ENCODE results near the gene UHRF2. TPM values are rescaled to one million over a fixed set of nuclear protein-coding genes. Genes with fewer than 3 reads are reported as not detected.
"Not testable (repeated sequence)": the region's sequence is repeated elsewhere in the genome, so short reads cannot be mapped to it uniquely, and the experiment has no call there.

Gene UHRF2
- polyA plus RNA-seq, 4 donors: 60.6 to 77.1 (median 71.0) TPM

- DNase-seq (ENCODE audit: low read depth in 4 of 4, low spot score in 3 of 4): no peak
Measured at GRCh38 chr9:6473151-6473550, 60.2 kb downstream of the UHRF2 start.

GRCh38 chr9:6479959-6480358 is 67.0 kb downstream of the UHRF2 start:
- no peak for DNase-seq (ENCODE audit: low read depth in 4 of 4, low spot score in 3 of 4)

GRCh38 chr9:6484210-6484609 is 71.2 kb downstream of the UHRF2 start:
- DNase-seq (ENCODE audit: low read depth in 4 of 4, low spot score in 3 of 4): no peak

- DNase-seq (ENCODE audit: low read depth in 4 of 4, low spot score in 3 of 4): no peak
Measured at GRCh38 chr9:6488395-6488794, 75.4 kb downstream of the UHRF2 start.

- no peak for DNase-seq (ENCODE audit: low read depth in 4 of 4, low spot score in 3 of 4)
Measured at GRCh38 chr9:6489099-6489498, 76.1 kb downstream of the UHRF2 start.

- no peak for DNase-seq (ENCODE audit: low read depth in 4 of 4, low spot score in 3 of 4)
Measured at GRCh38 chr9:6490863-6491262, 77.9 kb downstream of the UHRF2 start.

- DNase-seq (ENCODE audit: low read depth in 4 of 4, low spot score in 3 of 4): no peak
Measured at GRCh38 chr9:6495466-6495865, 82.5 kb downstream of the UHRF2 start.

- DNase-seq (ENCODE audit: low read depth in 4 of 4, low spot score in 3 of 4): no peak
Measured at GRCh38 chr9:6498982-6499381, 86.0 kb downstream of the UHRF2 start.

- DNase-seq (ENCODE audit: low read depth in 4 of 4, low spot score in 3 of 4): no peak
Measured at GRCh38 chr9:6501526-6502210, 88.7 kb downstream of the UHRF2 start.

- DNase-seq (ENCODE audit: low read depth in 4 of 4, low spot score in 3 of 4): no peak
Measured at GRCh38 chr9:6502399-6502798, 89.4 kb downstream of the UHRF2 start.

- DNase-seq (ENCODE audit: low read depth in 4 of 4, low spot score in 3 of 4): no peak
Measured at GRCh38 chr9:6506571-6506970, 93.6 kb downstream of the UHRF2 start.

GRCh38 chr9:6512085-6512657 is 99.2 kb downstream of the UHRF2 start:
- no peak for DNase-seq (ENCODE audit: low read depth in 4 of 4, low spot score in 3 of 4)

- DNase-seq (ENCODE audit: low read depth in 4 of 4, low spot score in 3 of 4): no peak
Measured at GRCh38 chr9:6522263-6522662, 109.3 kb downstream of the UHRF2 start.

GRCh38 chr9:6525326-6526045 is 112.5 kb downstream of the UHRF2 start:
- no peak for DNase-seq (ENCODE audit: low read depth in 4 of 4, low spot score in 3 of 4)

- no peak for DNase-seq (ENCODE audit: low read depth in 4 of 4, low spot score in 3 of 4)
Measured at GRCh38 chr9:6535594-6535993, 122.6 kb downstream of the UHRF2 start.

- DNase-seq (ENCODE audit: low read depth in 4 of 4, low spot score in 3 of 4): no peak
Measured at GRCh38 chr9:6538666-6539071, 125.7 kb downstream of the UHRF2 start.

GRCh38 chr9:6542617-6543016 is 129.6 kb downstream of the UHRF2 start:
- not testable (repeated sequence) for DNase-seq (ENCODE audit: low read depth in 4 of 4, low spot score in 3 of 4)

- DNase-seq (ENCODE audit: low read depth in 4 of 4, low spot score in 3 of 4): no peak
Measured at GRCh38 chr9:6543204-6543603, 130.2 kb downstream of the UHRF2 start.

- DNase-seq (ENCODE audit: low read depth in 4 of 4, low spot score in 3 of 4): no peak
Measured at GRCh38 chr9:6545017-6545691, 132.2 kb downstream of the UHRF2 start.

GRCh38 chr9:6549106-6549800 is 136.3 kb downstream of the UHRF2 start:
- no peak for DNase-seq (ENCODE audit: low read depth in 4 of 4, low spot score in 3 of 4)

GRCh38 chr9:6551136-6551535 is 138.1 kb downstream of the UHRF2 start:
- no peak for DNase-seq (ENCODE audit: low read depth in 4 of 4, low spot score in 3 of 4)

All from right renal pelvis (tissue), 4 donors.